ENCODE measurements around the gene SEMA5A. TPM values are rescaled to one million over a fixed set of nuclear protein-coding genes. Genes with fewer than 3 reads are reported as not detected.

SEMA5A gene
- total RNA-seq, 1 experiment from 2014 or later, result 0.15 TPM

DNA sequence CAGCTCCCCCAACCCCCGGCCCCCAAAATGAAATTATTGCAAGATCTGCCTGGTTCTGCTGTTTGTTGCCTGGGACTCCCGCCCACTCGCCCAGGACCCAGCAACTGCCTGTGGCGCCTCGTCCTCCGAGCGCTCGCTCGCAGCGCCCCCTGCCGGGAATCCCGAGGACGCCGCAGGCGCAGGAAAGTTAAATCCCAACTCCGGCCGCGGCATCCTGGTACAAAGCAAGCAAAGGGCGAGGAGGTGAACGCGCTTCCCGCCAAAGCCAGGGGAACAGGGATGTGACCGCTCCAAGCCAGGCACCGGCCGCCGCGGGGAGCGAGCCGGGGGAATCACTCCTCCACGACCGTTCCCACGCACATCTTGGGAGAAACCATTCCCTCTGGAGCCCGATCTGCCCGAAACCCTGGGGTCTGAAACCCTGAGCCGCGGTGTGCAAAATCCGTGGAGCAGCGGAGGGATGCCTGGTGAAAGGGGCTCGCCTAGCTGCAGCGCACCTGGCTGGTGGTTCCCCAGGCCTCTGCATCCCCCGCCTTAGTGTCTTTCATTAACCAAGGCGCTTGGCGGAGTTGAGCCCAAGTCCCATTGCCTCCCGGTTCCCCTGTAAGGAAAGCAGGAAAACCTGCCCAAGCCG, 1.3 kb downstream of the SEMA5A start:
- H3K4me1 ChIP-seq (ENCODE audit: control insufficient read depth, insufficient read depth, low read length), result peaks cover 9% of the 10 kb centered on the region
- ATAC-seq, result peak; percentile 92
- peaks cover 22% of the 10 kb centered on the region for H3K27me3 ChIP-seq (ENCODE audit: control insufficient read depth, insufficient read depth, low read length)
- CTCF ChIA-PET, result interaction anchor here (0.6 to 1.2 kb wide), 2 partner anchors 38 to 319 kb away, joined by 3 to 4 read pairs; no protein-coding TSS in a partner anchor
- BruUV-seq (replicated peaks), result no TSS peak
- intact Hi-C loops (cut with micrococcal nuclease; ENCODE audit: unreplicated experiment) (no loop called here), in situ Hi-C loops (cut with HindIII; ENCODE audit: low pct_unique_long_range_greater_than_20kb, low sequenced_read_pairs) (loop anchor here (25.0 kb wide), 1 partner anchor 1607 kb away; no protein-coding TSS in a partner anchor)
- no peaks in the 10 kb centered on the region for H3K9me3 ChIP-seq (ENCODE audit: control insufficient read depth, insufficient read depth, low read depth, low read length)
- H3K27ac ChIP-seq (ENCODE audit: low read length), result no peak overlapping the region
- no peaks in the 10 kb centered on the region for H3K36me3 ChIP-seq (ENCODE audit: control insufficient read depth, insufficient read depth, low read length)
- peak; percentile 27 for DNase-seq (ENCODE audit: low read depth, low spot score)
- POLR2A ChIA-PET, result no interaction called here
- peak overlapping the region; percentile 36 to 44 for H3K4me3 ChIP-seq (ENCODE audit: low read depth in 2 of 2, low read length in 2 of 2)
- TF ChIP-seq REST (IDR thresholded peaks at IDR 0.05; ENCODE audit: insufficient read depth in 1 of 2, low read depth in 2 of 2, low read length in 1 of 2), result no peak
- no peak for TF ChIP-seq TCF7L2 (IDR thresholded peaks at IDR 0.05; ENCODE audit: low read depth, low read length)
- TF ChIP-seq, protein P1, sequence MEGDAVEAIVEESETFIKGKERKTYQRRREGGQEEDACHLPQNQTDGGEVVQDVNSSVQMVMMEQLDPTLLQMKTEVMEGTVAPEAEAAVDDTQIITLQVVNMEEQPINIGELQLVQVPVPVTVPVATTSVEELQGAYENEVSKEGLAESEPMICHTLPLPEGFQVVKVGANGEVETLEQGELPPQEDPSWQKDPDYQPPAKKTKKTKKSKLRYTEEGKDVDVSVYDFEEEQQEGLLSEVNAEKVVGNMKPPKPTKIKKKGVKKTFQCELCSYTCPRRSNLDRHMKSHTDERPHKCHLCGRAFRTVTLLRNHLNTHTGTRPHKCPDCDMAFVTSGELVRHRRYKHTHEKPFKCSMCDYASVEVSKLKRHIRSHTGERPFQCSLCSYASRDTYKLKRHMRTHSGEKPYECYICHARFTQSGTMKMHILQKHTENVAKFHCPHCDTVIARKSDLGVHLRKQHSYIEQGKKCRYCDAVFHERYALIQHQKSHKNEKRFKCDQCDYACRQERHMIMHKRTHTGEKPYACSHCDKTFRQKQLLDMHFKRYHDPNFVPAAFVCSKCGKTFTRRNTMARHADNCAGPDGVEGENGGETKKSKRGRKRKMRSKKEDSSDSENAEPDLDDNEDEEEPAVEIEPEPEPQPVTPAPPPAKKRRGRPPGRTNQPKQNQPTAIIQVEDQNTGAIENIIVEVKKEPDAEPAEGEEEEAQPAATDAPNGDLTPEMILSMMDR (IDR thresholded peaks at IDR 0.05), result peak; percentile 97
- no peak for TF ChIP-seq SIN3A (IDR thresholded peaks at IDR 0.05; ENCODE audit: borderline replicate concordance, insufficient read depth, low read depth, low read length)

DNA sequence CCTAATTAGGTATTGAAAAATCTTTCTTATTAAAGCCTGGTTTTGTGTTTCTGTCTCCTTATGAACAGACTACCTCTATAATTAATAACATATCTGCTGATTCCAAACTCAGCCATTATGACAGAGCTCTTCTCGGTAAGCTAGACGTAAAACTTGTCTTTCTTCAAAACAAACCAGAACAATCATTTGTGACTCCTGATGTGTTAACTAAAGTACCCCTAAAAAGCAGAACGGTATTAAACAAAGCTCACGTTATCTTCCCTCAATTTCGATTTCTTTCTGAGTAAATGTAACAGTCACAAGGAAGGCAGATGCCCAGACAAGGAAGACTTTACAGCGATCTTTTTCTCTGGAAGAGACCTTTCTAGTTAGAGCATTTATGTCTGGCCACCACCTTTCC, 1.8 kb downstream of the SEMA5A start:
- CTCF ChIA-PET, result interaction anchor here (0.6 to 1.2 kb wide), 2 partner anchors 39 to 318 kb away, joined by 3 to 4 read pairs; no protein-coding TSS in a partner anchor
- in situ Hi-C loops (cut with HindIII; ENCODE audit: low pct_unique_long_range_greater_than_20kb, low sequenced_read_pairs), result loop anchor here (25.0 kb wide), 1 partner anchor 1607 kb away; no protein-coding TSS in a partner anchor
- POLR2A ChIA-PET, result no interaction called here

More for the DNA sequence above, 1.8 kb downstream of the SEMA5A start:
- Histone ChIP-seq H3K9me3 (ENCODE audit: control insufficient read depth, insufficient read depth, low read depth, low read length) (no peaks in the 10 kb centered on the region), H3K27me3 (ENCODE audit: control insufficient read depth, insufficient read depth, low read length) (peaks cover 20% of the 10 kb centered on the region), H3K4me1 (ENCODE audit: control insufficient read depth, insufficient read depth, low read length) (peaks cover 9% of the 10 kb centered on the region), H3K27ac (ENCODE audit: low read length) (no peak overlapping the region), H3K4me3 (ENCODE audit: low read depth in 2 of 2, low read length in 2 of 2) (peak overlapping the region in 1 of 2 experiments; percentile 36; a peak in 1 of 4 replicates), H3K36me3 (ENCODE audit: control insufficient read depth, insufficient read depth, low read length) (no peaks in the 10 kb centered on the region)
- TF ChIP-seq, protein P1 (IDR thresholded peaks at IDR 0.05), result no peak
- intact Hi-C loops (cut with micrococcal nuclease; ENCODE audit: unreplicated experiment), result no loop called here
- DNase-seq (ENCODE audit: low read depth, low spot score) (no peak), ATAC-seq (no peak)
- no TSS peak for BruUV-seq (replicated peaks)
